Mammary epithelial cell (primary cell): ENCODE data around the gene SLC25A21.

Source experiments
- CTCF ChIP-seq, 2 donors: IDR thresholded peaks in 1 of 2; conservative IDR thresholded peaks in 1 of 2; 2 replicates each; pipeline ENCODE4 v1.5.1; 2011 to 2012; ENCODE audit warnings: inconsistent platforms in 2 of 2, low read length in 2 of 2, mild to moderate bottlenecking in 2 of 2, control low read depth in 1 of 2, low read depth in 1 of 2; ENCODE audit not compliant: insufficient read depth in 1 of 2; ENCODE audit errors: extremely low read depth in 1 of 2
- EZH2 ChIP-seq: IDR thresholded peaks from 2 replicates; pipeline ENCODE4 v1.6.1; 2012; ENCODE audit warnings: low read length, inconsistent platforms, borderline replicate concordance

GRCh38 chr14:36654794-36655381 lies 517.5 kb downstream of the SLC25A21 start:
- no peak for TF ChIP-seq CTCF (conservative IDR thresholded peaks at IDR 0.05 in 1 of 2, IDR thresholded peaks at IDR 0.05 in 1 of 2; ENCODE audit: extremely low read depth in 1 of 2, insufficient read depth in 1 of 2, low read depth in 1 of 2, low read length in 2 of 2)
- TF ChIP-seq EZH2: peak; percentile 87
